ENCODE measurements around the gene SCLY. TPM values are rescaled to one million over a fixed set of nuclear protein-coding genes. Genes with fewer than 3 reads are reported as not detected.

The SCLY gene
- total RNA-seq, 1 donor from 2014 or later: 46.1 TPM

- Mint-ChIP-seq H3K36me3 (ENCODE audit: low read depth) (no peaks in the 10 kb centered on the region), H3K4me1 (no peaks in the 10 kb centered on the region), H3K9me3 (no peaks in the 10 kb centered on the region), H3K27ac (ENCODE audit: unreplicated experiment) (no peak overlapping the region), H3K4me3 (no peak overlapping the region), H3K27me3 (ENCODE audit: low read depth) (no peaks in the 10 kb centered on the region)
- DNase-seq (ENCODE audit: low read depth, low spot score): no peak
- no peak for TF ChIP-seq CTCF (conservative IDR thresholded peaks at IDR 0.05)
Observed at GRCh38 chr2:238136820-238137537, 76.2 kb downstream of the SCLY start.

GRCh38 chr2:238137885-238138284 is 77.1 kb downstream of the SCLY start:
- Mint-ChIP-seq H3K9me3 (no peaks in the 10 kb centered on the region), H3K36me3 (ENCODE audit: low read depth) (no peaks in the 10 kb centered on the region), H3K4me3 (no peak overlapping the region), H3K27ac (ENCODE audit: unreplicated experiment) (no peak overlapping the region), H3K27me3 (ENCODE audit: low read depth) (no peaks in the 10 kb centered on the region), H3K4me1 (no peaks in the 10 kb centered on the region)
- no peak for DNase-seq (ENCODE audit: low read depth, low spot score)
- no peak for TF ChIP-seq CTCF (conservative IDR thresholded peaks at IDR 0.05)

GRCh38 chr2:238138331-238139195 is 77.8 kb downstream of the SCLY start, which contains the start of gene KLHL30:
Gene KLHL30 (plus strand): TSS chr2:238138668. CDS start chr2:238140755, 2,087 bp downstream.
- TF ChIP-seq CTCF (conservative IDR thresholded peaks at IDR 0.05): no peak
- Mint-ChIP-seq H3K9me3 (no peaks in the 10 kb centered on the region), H3K4me1 (no peaks in the 10 kb centered on the region), H3K36me3 (ENCODE audit: low read depth) (no peaks in the 10 kb centered on the region), H3K27me3 (ENCODE audit: low read depth) (no peaks in the 10 kb centered on the region), H3K27ac (ENCODE audit: unreplicated experiment) (no peak within 1 kb of the TSS), H3K4me3 (no peak within 1 kb of the TSS)
- no peak for DNase-seq (ENCODE audit: low read depth, low spot score)

- Mint-ChIP-seq H3K27ac (ENCODE audit: unreplicated experiment) (no peak overlapping the region), H3K27me3 (ENCODE audit: low read depth) (no peaks in the 10 kb centered on the region), H3K9me3 (no peaks in the 10 kb centered on the region), H3K36me3 (ENCODE audit: low read depth) (no peaks in the 10 kb centered on the region), H3K4me3 (no peak overlapping the region), H3K4me1 (no peaks in the 10 kb centered on the region)
- no peak for DNase-seq (ENCODE audit: low read depth, low spot score)
- peak; percentile 64 for TF ChIP-seq CTCF (conservative IDR thresholded peaks at IDR 0.05)
Observed at GRCh38 chr2:238139196-238140039, 78.6 kb downstream of the SCLY start.

- H3K27me3 Mint-ChIP-seq (ENCODE audit: low read depth): no peaks in the 10 kb centered on the region
- no peak overlapping the region for H3K27ac Mint-ChIP-seq (ENCODE audit: unreplicated experiment)
- H3K36me3 Mint-ChIP-seq (ENCODE audit: low read depth): no peaks in the 10 kb centered on the region
- no peak overlapping the region for H3K4me3 Mint-ChIP-seq
- no peak for TF ChIP-seq CTCF (conservative IDR thresholded peaks at IDR 0.05)
- no peaks in the 10 kb centered on the region for H3K9me3 Mint-ChIP-seq
- H3K4me1 Mint-ChIP-seq: no peaks in the 10 kb centered on the region
- no peak for DNase-seq (ENCODE audit: low read depth, low spot score)
Observed at GRCh38 chr2:238140040-238140439, 79.2 kb downstream of the SCLY start.
